ENCODE measurements around the gene STAT4.

The STAT4 gene

GRCh38 chr2:191038241-191038725 is 112.5 kb downstream of the STAT4 start:
- no peak for DNase-seq

- no peak for DNase-seq
Measured at GRCh38 chr2:191037351-191037750, 113.4 kb downstream of the STAT4 start.

GRCh38 chr2:191036363-191036762 is 114.4 kb downstream of the STAT4 start:
- no peak for DNase-seq

GRCh38 chr2:191032588-191033429 is 118.0 kb downstream of the STAT4 start:
- no peak for DNase-seq

DNA sequence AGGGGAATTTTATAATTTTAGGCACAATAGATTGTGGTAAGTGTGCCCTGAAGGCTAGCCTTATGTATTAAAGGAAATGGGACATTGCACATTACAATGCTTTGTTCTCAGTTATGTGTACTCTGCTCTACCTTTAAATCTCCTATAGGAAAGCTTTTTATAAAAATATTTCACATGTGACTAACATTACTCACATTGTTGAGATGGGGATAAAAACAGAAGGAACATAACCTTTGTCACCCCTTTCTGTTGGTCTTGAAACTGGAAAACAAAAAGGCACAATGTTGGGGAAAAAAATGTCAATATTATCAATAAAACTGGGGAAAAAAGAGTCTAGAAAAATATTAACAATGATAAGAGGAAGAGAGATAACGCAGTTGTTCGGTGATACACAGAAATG is 119.5 kb downstream of the STAT4 start:
- DNase-seq = no peak

- DNase-seq = peak; percentile 28
Measured at GRCh38 chr2:191030521-191031154, 120.2 kb downstream of the STAT4 start.

GRCh38 chr2:191029280-191029950 is 121.4 kb downstream of the STAT4 start:
- no peak for DNase-seq

- no peak for DNase-seq
Measured at GRCh38 chr2:191026377-191026776, 124.4 kb downstream of the STAT4 start.

- no peak for DNase-seq
Measured at GRCh38 chr2:191025135-191025534, 125.7 kb downstream of the STAT4 start.

GRCh38 chr2:191023235-191023679 is 127.5 kb downstream of the STAT4 start:
- DNase-seq = no peak

DNA sequence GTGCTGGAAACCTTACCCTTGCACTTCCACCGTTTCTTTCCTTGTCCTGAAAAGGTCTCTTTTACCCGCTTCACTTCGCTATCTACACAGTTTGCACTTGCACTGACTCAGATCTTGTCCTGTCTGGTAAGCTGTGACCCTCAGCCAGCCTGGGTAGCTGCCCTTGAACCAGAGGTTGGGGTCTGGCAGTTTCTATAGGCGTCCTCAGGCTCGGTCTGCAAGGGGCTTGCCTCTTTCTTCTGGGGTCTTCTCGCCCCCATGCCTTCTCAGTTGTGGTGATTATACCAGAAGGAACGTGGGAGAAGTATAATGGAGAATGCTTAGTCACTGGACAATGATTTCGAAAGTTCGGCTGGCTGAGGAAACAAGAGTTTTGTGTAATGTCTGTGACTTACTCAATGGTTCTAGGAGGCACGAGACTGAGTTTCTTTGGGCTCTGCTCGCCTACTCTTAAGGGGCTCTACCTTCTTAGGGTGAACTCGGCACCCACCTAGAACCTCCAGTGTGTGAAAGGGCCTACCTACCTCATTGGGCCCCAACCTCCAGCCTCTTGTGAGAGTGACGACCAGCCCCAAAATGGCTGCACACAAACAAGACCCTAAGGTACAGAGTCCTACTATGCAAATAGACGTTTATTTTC is 129.9 kb downstream of the STAT4 start:
- DNase-seq = no peak

DNA sequence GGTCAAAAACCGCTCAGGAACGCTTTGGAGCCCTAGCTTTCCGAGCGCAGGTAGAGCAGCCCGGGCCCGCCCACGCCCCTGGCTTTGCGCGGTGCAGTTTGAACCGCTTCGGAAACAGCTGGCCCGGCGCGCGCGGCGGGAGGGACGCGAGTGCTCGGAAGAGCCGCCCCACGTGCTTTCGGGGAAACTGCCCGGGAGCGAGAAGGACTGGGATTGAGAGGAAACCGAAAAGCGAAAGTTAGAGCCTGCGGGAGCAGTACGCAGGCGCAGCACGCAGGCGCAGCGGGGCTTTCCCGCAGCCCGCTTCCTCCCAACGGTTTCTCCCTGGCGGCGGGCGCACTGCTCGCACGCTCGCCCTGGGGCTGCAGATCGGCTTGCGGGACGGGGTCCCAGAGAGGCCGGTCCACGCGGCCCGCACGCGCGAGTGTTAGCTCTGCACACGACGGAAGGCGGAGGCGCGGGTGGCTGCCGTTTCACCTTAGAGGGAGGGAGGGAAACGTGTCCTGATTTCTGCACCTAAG is 130.5 kb downstream of the STAT4 start:
- DNase-seq = peak; percentile 98

DNA sequence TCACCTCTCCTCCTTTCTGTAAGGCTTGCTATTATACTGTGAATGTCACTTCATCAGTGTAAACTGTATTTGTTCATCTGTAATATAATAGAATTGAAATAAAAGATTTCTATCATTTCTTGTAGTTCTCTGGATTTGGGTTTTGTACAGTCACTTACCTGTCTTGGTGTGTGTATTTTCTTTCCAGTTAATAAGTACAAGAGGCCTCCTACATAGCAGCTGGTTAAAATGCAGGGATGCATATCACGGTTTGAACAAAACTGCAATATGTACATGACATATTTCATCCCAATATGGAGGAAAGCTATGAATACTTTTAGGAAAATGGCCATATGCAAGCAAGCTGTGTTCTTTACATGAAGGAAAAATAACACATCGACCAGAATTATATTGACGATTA is 131.4 kb downstream of the STAT4 start:
- no peak for DNase-seq

- no peak for DNase-seq
Measured at GRCh38 chr2:191018643-191019119, 132.1 kb downstream of the STAT4 start.

- DNase-seq = no peak
Measured at GRCh38 chr2:191018048-191018447, 132.7 kb downstream of the STAT4 start.

DNA sequence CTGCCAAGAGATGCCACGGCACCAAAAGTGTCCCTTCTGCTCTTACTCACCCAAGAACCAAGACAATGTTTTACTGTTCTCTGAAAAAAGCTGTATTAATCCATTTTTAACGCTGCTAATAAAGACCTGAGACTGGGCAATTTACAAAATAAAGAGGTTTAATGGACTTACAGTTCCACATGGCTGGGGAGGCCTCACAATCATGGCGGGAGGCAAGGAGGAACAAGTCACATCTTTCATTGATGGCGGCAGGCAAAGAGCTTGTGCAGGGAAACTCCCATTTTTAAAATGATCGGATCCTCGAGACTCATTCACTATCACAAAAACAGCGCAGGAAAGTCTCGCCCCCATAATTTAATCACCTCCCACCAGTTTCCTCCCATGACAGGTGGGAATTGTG is 135.0 kb downstream of the STAT4 start:
- DNase-seq = no peak

DNA sequence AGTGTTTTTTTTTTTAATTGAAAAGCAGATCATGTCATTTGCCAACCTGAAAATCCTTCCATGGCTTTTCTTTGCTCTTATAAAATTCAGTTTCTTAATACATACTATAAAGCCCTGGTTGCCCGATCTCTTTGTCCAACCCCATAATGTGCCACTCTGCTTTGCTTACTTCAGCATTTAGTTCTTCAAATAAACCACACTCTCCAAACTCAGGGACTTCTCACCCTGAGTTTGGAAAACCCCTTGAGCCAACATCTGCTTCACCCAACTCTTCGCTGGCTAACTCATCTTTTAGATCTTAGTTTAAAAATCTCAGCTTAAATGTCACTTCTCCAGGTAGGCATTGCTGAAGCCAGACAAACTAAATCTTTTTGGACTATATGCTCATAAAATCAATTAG is 135.6 kb downstream of the STAT4 start:
- no peak for DNase-seq

DNA sequence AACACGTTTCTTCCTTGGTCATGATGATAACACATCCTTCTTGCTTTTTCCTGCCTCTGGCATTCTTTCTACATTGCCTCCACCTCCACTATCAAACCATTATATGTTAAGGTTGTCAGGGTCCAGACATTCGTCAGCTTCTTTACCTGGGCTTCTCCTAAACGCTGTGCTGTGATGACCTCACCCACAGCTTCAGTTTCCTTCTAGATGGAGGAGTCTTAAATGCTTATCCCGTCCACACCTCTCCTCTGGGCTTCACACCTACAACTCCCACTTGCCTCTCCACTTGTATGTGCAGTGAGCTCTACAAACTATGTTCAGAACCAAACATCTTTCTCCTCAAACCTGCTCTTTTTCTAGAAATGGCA is 136.2 kb downstream of the STAT4 start:
- DNase-seq = no peak

GRCh38 chr2:191013932-191014652 is 136.7 kb downstream of the STAT4 start, which contains the start of gene STAT1:
Gene STAT1 (minus strand): TSS chr2:191014171. CDS start chr2:191010003, 4,168 bp downstream.
- DNase-seq = peak; percentile 98

DNA sequence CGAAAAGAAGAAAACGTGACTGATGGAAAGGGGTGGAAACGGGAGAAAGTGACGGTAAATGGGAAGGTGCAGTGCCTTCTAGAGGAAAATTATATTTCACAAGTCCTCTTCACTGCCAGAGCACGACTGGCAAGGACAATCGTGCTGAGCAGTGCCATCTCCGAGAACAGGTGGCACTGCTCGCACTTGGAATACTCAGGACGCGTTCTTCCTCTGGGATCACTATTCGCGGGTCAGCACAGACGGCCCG is 137.2 kb downstream of the STAT4 start:
- DNase-seq = no peak

GRCh38 chr2:191012845-191013681 is 137.7 kb downstream of the STAT4 start:
- DNase-seq = no peak

All from retina (tissue), 1 donor.